Measurements from ENCODE around the gene ZNF728. TPM values are rescaled to one million over a fixed set of nuclear protein-coding genes. Genes with fewer than 3 reads are reported as not detected.
"Not testable (repeated sequence)": the region's sequence is repeated elsewhere in the genome, so short reads cannot be mapped to it uniquely, and the experiment has no call there.

The ZNF728 gene
- total RNA-seq, 1 donor from 2014 or later = 0.52 TPM

DNA sequence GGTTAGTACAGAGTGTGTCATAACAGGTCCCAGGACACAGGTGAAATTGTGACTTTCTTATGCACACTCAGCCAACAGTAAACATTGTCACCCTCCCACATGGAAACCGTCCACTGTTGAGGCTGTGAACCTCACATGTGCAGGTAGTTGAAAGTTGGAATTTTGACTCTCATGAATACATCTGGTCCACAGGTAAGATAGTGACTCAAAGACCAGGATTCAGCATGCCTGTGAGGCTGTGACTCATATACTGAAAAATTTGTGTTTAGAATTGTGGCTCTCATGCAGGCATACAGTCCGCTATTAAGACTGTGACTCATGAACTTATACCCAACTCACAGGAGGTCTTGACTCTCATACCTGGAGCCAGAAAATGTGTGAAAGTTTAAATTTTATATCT, 67.8 kb downstream of the ZNF728 start:
- H3K27ac ChIP-seq (ENCODE audit: low read depth, low read length) = no peak overlapping the region
- H3K27me3 ChIP-seq (ENCODE audit: control insufficient read depth in 3 of 3, insufficient read depth in 3 of 3, low read length in 3 of 3) = no peaks in the 10 kb centered on the region
- no peak overlapping the region for H3K9ac ChIP-seq (ENCODE audit: low read depth in 1 of 3, low read length in 3 of 3)
- no peak overlapping the region for H3K4me3 ChIP-seq (ENCODE audit: low read length in 3 of 3)
- peaks cover 0 to 5% (median 4%) of the 10 kb centered on the region in 3 donors for H3K9me3 ChIP-seq (ENCODE audit: control insufficient read depth in 3 of 3, low read length in 3 of 3)
- no peaks in the 10 kb centered on the region for H3K4me1 ChIP-seq (ENCODE audit: control insufficient read depth in 3 of 3, insufficient read depth in 3 of 3, low read length in 3 of 3)
- H3K36me3 ChIP-seq (ENCODE audit: control insufficient read depth in 3 of 3, insufficient read depth in 3 of 3, low read length in 3 of 3) = no peaks in the 10 kb centered on the region

DNA sequence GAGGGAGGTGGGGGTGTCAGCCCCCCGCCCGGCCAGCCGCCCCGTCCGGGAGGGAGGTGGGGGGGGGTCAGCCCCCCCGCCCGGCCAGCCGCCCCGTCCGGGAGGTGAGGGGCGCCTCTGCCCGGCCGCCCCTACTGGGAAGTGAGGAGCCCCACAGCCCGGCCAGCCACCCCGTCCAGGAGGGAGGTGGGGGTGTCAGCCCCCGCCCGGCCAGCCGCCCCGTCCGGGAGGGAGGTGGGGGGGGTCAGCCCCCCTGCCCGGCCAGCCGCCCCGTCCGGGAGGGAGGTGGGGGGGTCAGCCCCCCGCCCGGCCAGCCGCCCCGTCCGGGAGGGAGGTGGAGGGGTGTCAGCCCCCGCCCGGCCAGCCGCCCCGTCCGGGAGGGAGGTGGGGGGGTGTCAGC, 75.4 kb downstream of the ZNF728 start:
- H3K27ac ChIP-seq (ENCODE audit: low read depth, low read length); H3K9ac ChIP-seq (ENCODE audit: low read depth in 1 of 3, low read length in 3 of 3); H3K27me3 ChIP-seq (ENCODE audit: control insufficient read depth in 3 of 3, insufficient read depth in 3 of 3, low read length in 3 of 3); H3K4me3 ChIP-seq (ENCODE audit: low read length in 3 of 3); H3K36me3 ChIP-seq (ENCODE audit: control insufficient read depth in 3 of 3, insufficient read depth in 3 of 3, low read length in 3 of 3); H3K9me3 ChIP-seq (ENCODE audit: control insufficient read depth in 3 of 3, low read length in 3 of 3); H3K4me1 ChIP-seq (ENCODE audit: control insufficient read depth in 3 of 3, insufficient read depth in 3 of 3, low read length in 3 of 3): not testable (repeated sequence)

DNA sequence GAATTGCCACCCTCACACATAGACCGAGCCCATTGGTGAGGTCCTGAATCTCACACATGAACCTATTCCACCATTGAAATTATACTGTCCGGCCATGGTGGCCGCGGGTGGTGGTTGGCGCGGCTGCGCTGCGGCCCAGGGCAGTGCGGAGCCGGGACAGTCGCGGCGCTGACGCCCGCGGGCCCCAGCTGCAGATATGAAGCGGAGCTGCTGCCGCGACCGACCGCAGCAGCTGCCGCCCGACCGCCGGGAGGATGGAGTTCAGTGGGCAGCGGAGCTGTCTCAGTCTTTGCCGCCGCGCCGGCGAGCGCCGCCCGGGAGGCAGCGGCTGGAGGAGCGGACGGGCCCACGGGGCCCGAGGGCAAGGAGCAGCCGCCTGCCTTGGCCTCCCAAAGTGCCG, 77.8 kb downstream of the ZNF728 start:
- not testable (repeated sequence) for H3K4me1 ChIP-seq (ENCODE audit: control insufficient read depth in 3 of 3, insufficient read depth in 3 of 3, low read length in 3 of 3); H3K4me3 ChIP-seq (ENCODE audit: low read length in 3 of 3); H3K27me3 ChIP-seq (ENCODE audit: control insufficient read depth in 3 of 3, insufficient read depth in 3 of 3, low read length in 3 of 3); H3K36me3 ChIP-seq (ENCODE audit: control insufficient read depth in 3 of 3, insufficient read depth in 3 of 3, low read length in 3 of 3); H3K27ac ChIP-seq (ENCODE audit: low read depth, low read length); H3K9ac ChIP-seq (ENCODE audit: low read depth in 1 of 3, low read length in 3 of 3); H3K9me3 ChIP-seq (ENCODE audit: control insufficient read depth in 3 of 3, low read length in 3 of 3)

Small RNA genes lying within 50 kb of the gene (small RNA-seq; reads per million reads assigned to genes)
- not detected for gene AC022145.2

Other genes with a start within 250 kb of the ZNF728 start
- under 0.01 TPM for gene ZNF99, start 219.0 kb downstream of the ZNF728 start, total RNA-seq
- not detected for gene ZNF723, start 170.9 kb downstream of the ZNF728 start, total RNA-seq
- 6.3 TPM for gene ZNF730, start 113.8 kb upstream of the ZNF728 start, total RNA-seq
- gene ZNF724, start 247.2 kb upstream of the ZNF728 start, total RNA-seq = 3.7 TPM

Measured in skeletal muscle tissue (tissue), 5 donors.